Forelimb muscle (tissue), 1 donor: ENCODE measurements around the gene SUPV3L1. TPM values are rescaled to one million over a fixed set of nuclear protein-coding genes. Genes with fewer than 3 reads are reported as not detected.
"Not testable (repeated sequence)": the region's sequence is repeated elsewhere in the genome, so short reads cannot be mapped to it uniquely, and the experiment has no call there.

Source experiments
- DNase-seq: peaks from one replicate; pipeline ENCODE4 v3.0.0-alpha.2; 2013; ENCODE audit warnings: low read depth
- polyA plus RNA-seq: library from polyadenylated mRNA; unstranded; fragments of 120-200 nt; gene quantifications from one replicate; pipeline ENCODE4 v1.2.1, GENCODE V29; 2013; ENCODE audit not compliant: insufficient read length

The SUPV3L1 gene
- polyA plus RNA-seq: 30.0 TPM

- peak; percentile 91 for DNase-seq
These were observed at the start of gene SUPV3L1 for GRCh38 chr10:69179743-69180524. Gene SUPV3L1 (plus strand): TSS chr10:69180234. CDS start chr10:69180292, 58 bp downstream.

- no peak for DNase-seq
These were observed 49.8 kb upstream of the SUPV3L1 start for GRCh38 chr10:69130251-69130650.

- DNase-seq: no peak
These were observed 40.1 kb upstream of the SUPV3L1 start for GRCh38 chr10:69139961-69140360.

DNA sequence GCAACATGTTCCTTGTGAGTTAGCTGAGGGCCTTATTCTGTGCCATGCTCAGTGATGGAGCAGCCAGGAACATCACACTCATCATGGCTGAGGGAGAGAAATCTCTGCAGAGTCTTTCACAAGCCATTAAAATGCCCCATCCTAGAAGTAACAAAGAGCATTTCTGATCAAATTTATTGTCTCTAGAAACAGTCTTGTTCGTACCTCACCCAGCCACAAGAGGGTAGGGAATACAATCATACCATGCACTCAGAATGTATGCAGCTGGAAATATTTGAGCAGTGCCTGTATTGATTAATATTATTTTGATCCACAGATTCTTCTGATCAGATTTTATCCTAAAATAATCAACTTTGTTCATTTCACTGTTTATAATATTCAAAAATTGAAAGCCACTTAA is 38.7 kb upstream of the SUPV3L1 start:
- DNase-seq: no peak

DNA sequence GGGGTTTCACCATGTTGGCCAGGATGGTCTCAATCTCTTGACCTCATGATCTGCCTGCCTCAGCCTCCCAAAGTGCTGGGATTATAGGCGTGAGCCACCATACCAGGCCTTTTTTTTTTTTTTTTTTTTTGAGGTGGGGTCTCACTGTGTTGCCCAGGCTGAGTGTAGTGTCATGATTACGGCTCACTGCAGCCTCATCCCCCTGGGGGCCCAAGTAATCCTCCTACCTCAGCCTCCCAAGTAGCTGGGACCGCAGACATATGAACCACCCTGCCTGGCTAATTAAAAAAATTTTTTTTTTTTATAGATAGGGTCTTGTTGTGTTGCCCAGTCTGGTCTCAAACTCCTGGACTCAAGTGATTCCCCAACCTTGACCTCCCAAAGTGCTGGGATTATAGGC is 38.0 kb upstream of the SUPV3L1 start:
- DNase-seq: not testable (repeated sequence)

DNA sequence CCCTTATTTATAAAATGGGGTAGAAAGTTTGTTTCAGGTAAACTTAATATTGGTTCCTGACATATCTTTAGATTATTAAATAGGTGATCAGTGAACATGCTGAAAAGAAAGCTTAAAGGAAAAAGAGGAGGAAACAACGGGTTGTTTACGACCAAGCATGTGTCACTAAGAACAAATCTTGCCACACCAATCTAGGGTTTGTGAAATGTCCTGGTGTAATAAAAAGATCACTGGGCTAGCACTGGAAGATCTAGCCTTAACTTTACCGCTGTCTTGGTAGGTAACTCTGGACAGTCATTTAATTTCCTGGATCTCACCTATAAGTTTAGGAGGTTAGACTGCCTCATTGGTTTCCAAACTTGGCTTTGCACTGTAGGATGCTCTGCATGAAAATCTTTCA is 37.1 kb upstream of the SUPV3L1 start:
- DNase-seq: no peak

- no peak for DNase-seq
These were observed 34.7 kb upstream of the SUPV3L1 start for GRCh38 chr10:69145329-69145728.

- no peak for DNase-seq
These were observed 34.2 kb upstream of the SUPV3L1 start for GRCh38 chr10:69145864-69146263.

GRCh38 chr10:69146759-69147158 is 33.3 kb upstream of the SUPV3L1 start:
- DNase-seq: no peak

DNA sequence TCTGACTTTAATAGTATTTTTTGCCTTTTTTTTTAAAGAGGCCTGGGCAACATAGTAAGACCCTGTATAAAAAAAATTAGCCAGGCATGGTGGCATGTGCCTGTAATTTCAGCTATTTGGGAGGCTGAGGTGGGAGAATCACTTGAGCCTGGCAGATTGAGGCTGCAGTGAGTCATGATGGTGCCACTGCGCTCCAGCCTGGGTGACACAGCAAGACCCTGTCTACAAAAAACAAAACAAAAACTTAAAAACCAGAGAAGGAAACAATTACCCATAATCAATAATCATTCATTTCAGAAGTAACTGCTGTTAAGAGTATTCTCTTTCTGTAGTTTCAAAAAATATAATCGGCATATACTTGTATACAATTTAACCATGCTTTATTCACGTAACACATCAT is 28.1 kb upstream of the SUPV3L1 start:
- DNase-seq: no peak

- DNase-seq: no peak
These were observed 26.8 kb upstream of the SUPV3L1 start for GRCh38 chr10:69153227-69153626.

- no peak for DNase-seq
These were observed 19.2 kb upstream of the SUPV3L1 start for GRCh38 chr10:69160809-69161241.

- DNase-seq: no peak
These were observed 11.5 kb upstream of the SUPV3L1 start for GRCh38 chr10:69168493-69168892.

DNA sequence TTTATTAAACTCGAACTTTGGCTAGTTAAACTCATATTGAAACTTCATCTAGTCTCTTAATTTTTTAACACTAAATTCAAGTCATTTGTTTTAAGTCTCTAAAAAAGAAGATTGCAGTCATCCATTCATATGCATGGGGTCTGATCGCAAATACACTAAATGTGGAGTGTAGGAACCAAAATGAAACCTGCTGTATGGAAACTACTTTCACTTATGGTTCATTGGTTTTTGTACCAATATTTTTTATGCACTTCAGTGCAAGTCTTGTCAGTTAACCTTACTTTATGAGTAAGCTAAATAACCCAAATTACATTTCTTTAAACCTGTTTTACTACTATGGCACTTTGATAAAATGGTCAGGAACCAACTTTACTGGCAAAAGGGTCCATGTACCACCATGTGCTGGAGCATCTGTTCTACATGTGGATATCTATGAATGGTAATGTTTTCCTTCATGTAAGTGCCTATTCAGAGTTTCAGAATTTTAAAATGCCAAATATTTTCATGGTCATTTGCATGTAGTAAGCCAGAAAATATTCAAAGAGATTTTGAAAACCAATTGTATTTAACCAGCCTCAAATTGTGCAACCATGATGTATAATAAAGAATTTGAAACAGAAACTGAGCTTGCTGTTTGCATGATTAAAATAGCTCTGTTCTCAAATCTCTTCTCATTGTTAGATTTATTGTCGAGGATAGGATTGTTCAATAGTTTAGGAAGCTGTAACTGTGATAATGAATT is 7.6 kb upstream of the SUPV3L1 start:
- DNase-seq: no peak

DNA sequence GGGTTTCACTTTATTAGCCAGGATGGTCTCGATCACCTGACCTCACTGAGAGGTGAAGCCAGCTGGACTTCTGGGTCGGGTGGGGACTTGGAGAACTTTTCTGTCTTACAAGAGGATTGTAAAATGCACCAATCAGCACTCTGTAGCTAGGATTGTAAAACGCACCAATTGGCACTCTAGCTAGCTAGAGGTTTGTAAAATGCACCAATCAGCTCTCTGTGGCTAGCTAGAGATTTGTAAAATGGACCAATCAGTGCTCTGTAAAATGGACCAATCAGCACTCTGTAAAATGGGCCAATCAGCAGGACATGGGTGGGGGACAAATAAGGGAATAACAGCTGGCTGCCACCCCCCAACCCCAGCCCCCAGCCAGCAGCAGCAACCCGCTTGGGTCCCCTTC is 4.7 kb upstream of the SUPV3L1 start:
- not testable (repeated sequence) for DNase-seq

DNA sequence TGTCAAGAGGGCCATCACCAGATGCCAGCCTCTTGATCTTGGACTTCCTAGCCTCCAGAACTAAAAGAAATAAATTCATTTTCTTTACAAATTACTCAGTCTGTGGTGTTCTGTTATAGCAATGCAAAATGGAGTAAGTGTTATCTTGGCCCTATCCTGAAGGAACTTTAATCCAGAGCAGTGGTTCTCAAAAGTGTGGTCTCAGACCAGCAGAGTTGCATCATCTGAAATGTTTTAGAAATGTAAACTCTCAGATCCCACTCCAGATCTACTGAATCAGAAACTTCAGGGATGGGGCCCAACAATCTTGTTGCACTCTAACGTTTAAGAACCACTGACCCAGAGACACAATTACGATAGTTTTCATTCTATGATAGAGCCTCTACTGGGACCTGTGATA is 3.2 kb upstream of the SUPV3L1 start:
- no peak for DNase-seq

DNA sequence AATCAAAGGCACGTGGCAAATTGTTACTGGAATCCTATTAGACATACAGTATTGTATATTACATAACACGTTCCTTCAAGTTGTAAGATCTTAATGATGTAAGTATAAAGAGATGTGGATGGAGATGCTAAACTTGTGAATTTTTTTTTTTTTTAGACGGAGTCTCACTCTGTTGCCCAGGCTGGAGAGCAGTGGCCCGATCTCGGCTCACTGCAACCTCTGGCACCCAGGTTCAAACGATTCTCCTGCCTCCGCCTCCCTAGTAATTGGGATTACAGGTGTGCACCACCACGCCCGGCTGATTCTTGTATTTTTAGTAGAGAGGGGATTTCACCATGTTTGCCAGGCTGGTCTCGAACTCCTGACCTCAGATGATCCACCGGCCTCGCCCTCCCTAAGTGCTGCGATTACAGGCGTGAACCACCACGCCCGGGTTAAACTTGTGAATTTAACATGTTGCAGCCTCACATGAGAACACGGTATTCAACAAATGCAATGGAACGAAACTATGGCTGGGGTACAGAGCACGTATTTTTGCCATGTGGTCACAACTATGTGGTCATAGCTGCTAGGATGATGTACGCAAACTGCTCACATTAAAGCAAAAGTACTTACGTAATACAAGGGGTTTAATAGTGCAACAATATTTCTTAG is 818 bp upstream of the SUPV3L1 start:
- no peak for DNase-seq

- DNase-seq: no peak
These were observed 631 bp downstream of the SUPV3L1 start for GRCh38 chr10:69180525-69181204.

- no peak for DNase-seq
These were observed 1.4 kb downstream of the SUPV3L1 start for GRCh38 chr10:69181433-69181832.

GRCh38 chr10:69182005-69182404 is 2.0 kb downstream of the SUPV3L1 start:
- no peak for DNase-seq

GRCh38 chr10:69186524-69186923 is 6.5 kb downstream of the SUPV3L1 start:
- DNase-seq: no peak

DNA sequence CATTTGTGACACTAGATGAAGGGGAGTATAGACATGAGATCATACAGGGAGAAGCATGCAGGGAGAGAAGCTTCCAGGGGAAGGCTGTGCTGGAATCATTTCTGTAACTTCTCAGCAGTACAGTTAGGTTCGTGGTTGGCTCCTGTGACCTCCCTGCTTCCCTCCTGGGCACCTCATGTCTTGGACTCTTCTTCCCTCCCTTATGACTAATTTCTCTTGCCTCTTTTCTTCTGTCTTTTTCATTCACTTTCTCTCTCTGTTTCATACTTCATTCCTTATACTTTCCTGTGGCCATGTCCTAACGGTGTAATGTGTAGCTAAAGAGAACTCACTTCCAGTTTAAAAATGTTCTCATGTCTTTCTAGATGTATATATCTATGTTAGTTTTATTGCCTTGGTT is 21.0 kb downstream of the SUPV3L1 start:
- DNase-seq: no peak
